GM12878 (cell line): ENCODE measurements around the gene PFKM. TPM values are rescaled to one million over a fixed set of nuclear protein-coding genes. Genes with fewer than 3 reads are reported as not detected.

ENCODE experiments used
- BCL3 ChIP-seq: IDR thresholded peaks from 2 replicates; pipeline ENCODE4 v1.6.1; 2011; ENCODE audit warnings: borderline replicate concordance, low read depth, mild to moderate bottlenecking, moderate library complexity, low read length; ENCODE audit not compliant: insufficient read depth, poor library complexity, severe bottlenecking
- BMI1 ChIP-seq: fragments of 450-650 bp; IDR thresholded peaks from 2 replicates; pipeline ENCODE4 v1.6.1; 2016; ENCODE audit warnings: mild to moderate bottlenecking, moderate library complexity, borderline replicate concordance
- CHD2 ChIP-seq: IDR thresholded peaks from 2 replicates; pipeline ENCODE4 v1.6.1; 2011; ENCODE audit warnings: low read depth, low read length, improper control_type of control experiment, borderline replicate concordance
- CUX1 ChIP-seq: IDR thresholded peaks from 2 replicates; pipeline ENCODE4 v1.6.1; 2012; ENCODE audit warnings: improper control_type of control experiment, low read depth, low read length; ENCODE audit not compliant: insufficient replicate concordance
- E2F4 ChIP-seq: IDR thresholded peaks from 2 replicates; pipeline ENCODE4 v1.6.1; 2012; ENCODE audit warnings: low read depth, low read length, improper control_type of control experiment
- ELK1 ChIP-seq: IDR thresholded peaks from 2 replicates; pipeline ENCODE4 v1.6.1; 2012; ENCODE audit warnings: low read depth, low read length, improper control_type of control experiment
- EP300 ChIP-seq, 2 experiments: fragments of 150-350 bp in 1 of 2; IDR thresholded peaks; 2 replicates each; pipeline ENCODE4 v1.6.1; 2011 to 2012; ENCODE audit warnings: low read depth in 2 of 2, low read length in 2 of 2, borderline replicate concordance in 1 of 2, improper control_type of control experiment in 1 of 2, inconsistent platforms in 1 of 2; ENCODE audit not compliant: control insufficient read depth in 1 of 2
- FOXK2 ChIP-seq: fragments of 450-650 bp; IDR thresholded peaks from 2 replicates; pipeline ENCODE4 v1.6.1; 2017; ENCODE audit warnings: mild to moderate bottlenecking, moderate library complexity
- HDGF ChIP-seq: fragments of 450-650 bp; IDR thresholded peaks from 2 replicates; pipeline ENCODE4 v1.6.1; 2016; ENCODE audit warnings: antibody characterized with exemption
- HSF1 ChIP-seq: fragments of 150-350 bp; IDR thresholded peaks from 2 replicates; pipeline ENCODE4 v1.6.1; 2014; ENCODE audit warnings: mild to moderate bottlenecking, low read depth, low read length
- MXI1 ChIP-seq: fragments of 150-350 bp; IDR thresholded peaks from 2 replicates; pipeline ENCODE4 v1.6.1; 2011; ENCODE audit warnings: low read depth, mild to moderate bottlenecking, inconsistent platforms, low read length, improper control_type of control experiment
- RELA ChIP-seq: fragments of 450-650 bp; IDR thresholded peaks from 2 replicates; pipeline ENCODE4 v1.8.0; 2014; ENCODE audit warnings: borderline replicate concordance; ENCODE audit not compliant: partially characterized antibody
- SMAD1 ChIP-seq: fragments of 450-650 bp; IDR thresholded peaks from 2 replicates; pipeline ENCODE4 v1.6.1; 2018; ENCODE audit warnings: mild to moderate bottlenecking, low read depth; ENCODE audit not compliant: partially characterized antibody
- SMAD5 ChIP-seq: IDR thresholded peaks from 2 replicates; pipeline ENCODE4 v1.6.1; 2016; ENCODE audit warnings: antibody characterized with exemption, low read depth
- USF2 ChIP-seq: IDR thresholded peaks from 2 replicates; pipeline ENCODE4 v1.6.1; 2011; ENCODE audit warnings: low read depth, low read length, improper control_type of control experiment, borderline replicate concordance
- polyA plus RNA-seq, 11 experiments: library from polyadenylated mRNA; depleted of rRNA in 4 of 11; unstranded in 6 of 11; stranded (reverse) in 5 of 11; fragments of >200 nt; fragmentation: Nextera tagmentation in 4 of 11; fragmentation: Illumina TruSeq in 1 of 11; extraction: Ambion mirVana in 4 of 11; extraction: Trizol in 1 of 11; gene quantifications; 1 replicate in 1 of 11; 2 replicates in 10 of 11; pipeline versions ENCODE4 v1.2.1 to v1.2.3, GENCODE V29; 2011 to 2016; ENCODE audit warnings: inconsistent platforms in 2 of 11, missing spikeins in 2 of 11, low read depth in 1 of 11
- total RNA-seq, 4 experiments: library from RNA; depleted of rRNA in 3 of 4; stranded (reverse); fragments of >200 nt in 3 of 4; fragmentation: Illumina TruSeq in 1 of 4; extraction: Trizol in 1 of 4; gene quantifications; 2 replicates each; pipeline versions ENCODE4 v1.2.1 to v1.2.3, GENCODE V29; 2013 to 2021

Gene PFKM
- total and polyA plus RNA-seq, 10 of the 15 experiments (the other 5 are each of a cell fraction or from before 2014, with no cell fraction given) = 27.6 to 80.0 (median 55.8) TPM

- TF ChIP-seq ELK1 (no peak; the same call in 1 of the 2 replicates), MXI1 (peak; percentile 88; the same call in 1 of the 2 replicates), BCL3 (no peak), CHD2 (no peak; the same call in none of the 2 replicates), RELA (peak; percentile 81), HDGF (no peak), CUX1 (no peak), FOXK2 (no peak), EP300 (IDR thresholded peaks at IDR 0.05; ENCODE audit: borderline replicate concordance in 1 of 2, control insufficient read depth in 1 of 2, low read depth in 2 of 2, low read length in 2 of 2) (peak in 1 of 2 experiments; percentile 65; a peak in 2 of 4 replicates), USF2 (no peak), SMAD1 (no peak), E2F4 (no peak), HSF1 (no peak), BMI1 (peak; percentile 63; the same call in 1 of the 2 replicates), SMAD5 (no peak)
Measured at GRCh38 chr12:48105867-48106680, 13.1 kb upstream of the PFKM start, which contains the start of gene SENP1 (continued).
